Activated CD8-positive, alpha-beta memory T cell treated with anti-CD3 and anti-CD28 coated beads for 24 hours (primary cell): Measurements from ENCODE around the gene SYCE3.

Experiments used
- DNase-seq: peaks from one replicate; pipeline ENCODE4 v3.0.0-alpha.2; 2020

The SYCE3 gene

DNA sequence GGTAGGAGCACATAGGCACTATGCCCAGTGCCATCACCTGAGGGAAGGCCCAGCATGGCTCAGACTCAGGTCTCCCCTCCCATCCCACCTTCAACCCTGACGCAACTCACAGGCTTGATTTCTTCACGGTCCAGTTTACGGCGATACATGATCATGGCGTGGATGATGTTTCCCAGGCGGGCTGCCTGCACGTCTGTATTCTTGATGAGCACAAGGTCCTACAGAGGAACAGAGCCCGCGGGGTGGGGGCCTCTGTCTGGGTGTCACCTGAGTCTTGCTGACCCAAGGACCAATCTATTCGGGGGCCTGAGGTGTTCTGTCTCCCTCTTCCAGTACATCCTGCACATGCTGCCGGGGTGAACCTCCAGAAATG, 11.7 kb upstream of the SYCE3 start:
- no peak for DNase-seq

- DNase-seq, result no peak
Observed at GRCh38 chr22:50573491-50574382, 11.0 kb upstream of the SYCE3 start.

- no peak for DNase-seq
Observed at GRCh38 chr22:50572965-50573364, 10.2 kb upstream of the SYCE3 start.

- no peak for DNase-seq
Observed at GRCh38 chr22:50571264-50572175, 8.8 kb upstream of the SYCE3 start.

DNA sequence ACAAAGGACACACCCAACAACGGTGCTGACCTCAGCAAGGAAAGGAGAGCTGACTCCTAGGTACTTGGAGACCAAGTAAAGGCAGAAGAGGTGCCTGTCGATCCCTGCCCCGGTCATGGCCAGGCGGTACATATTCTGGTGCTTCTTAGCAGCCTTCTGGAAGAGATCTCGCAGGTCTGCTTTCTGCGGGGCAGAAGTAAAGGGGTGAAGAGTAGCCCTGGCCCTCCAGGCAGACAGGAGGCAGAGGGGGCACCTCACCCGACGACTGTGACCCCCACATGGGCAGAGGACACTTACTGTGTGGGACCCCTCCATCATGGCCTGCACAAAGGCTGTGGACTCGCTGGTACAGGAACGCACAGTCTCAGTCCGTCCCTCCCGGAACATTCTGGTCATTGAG, 8.1 kb upstream of the SYCE3 start:
- no peak for DNase-seq

DNA sequence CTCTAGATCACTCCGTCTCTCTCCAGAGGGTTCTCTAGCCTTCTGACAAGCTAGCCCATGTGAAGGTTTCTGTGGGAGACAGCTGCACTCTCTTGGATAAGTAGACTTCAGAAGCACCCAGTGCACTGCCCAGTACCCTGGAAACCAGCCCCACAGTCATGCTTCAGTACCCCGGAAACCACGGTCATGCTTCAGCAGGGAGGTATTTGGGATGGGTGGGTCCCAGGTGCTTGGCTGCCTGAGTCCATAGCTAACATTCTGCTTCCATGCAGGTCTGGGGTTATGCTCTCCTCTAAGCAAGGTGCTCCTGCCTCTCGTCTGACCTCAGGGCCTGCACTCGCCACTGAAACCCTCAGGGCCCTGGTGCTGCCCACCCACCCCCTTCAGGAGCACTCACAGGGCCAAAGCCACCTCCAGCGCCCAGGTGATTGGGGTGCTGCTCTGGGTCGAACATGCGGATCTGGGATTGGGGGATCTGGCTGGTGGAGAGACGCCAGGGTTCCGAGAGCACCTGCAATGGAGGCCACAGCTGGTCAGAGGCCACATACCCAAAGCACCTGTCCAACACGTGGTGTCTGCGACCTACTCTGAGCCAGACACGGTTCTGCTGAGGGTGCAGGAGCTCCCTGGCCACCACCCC, 7.3 kb upstream of the SYCE3 start:
- DNase-seq, result no peak

DNA sequence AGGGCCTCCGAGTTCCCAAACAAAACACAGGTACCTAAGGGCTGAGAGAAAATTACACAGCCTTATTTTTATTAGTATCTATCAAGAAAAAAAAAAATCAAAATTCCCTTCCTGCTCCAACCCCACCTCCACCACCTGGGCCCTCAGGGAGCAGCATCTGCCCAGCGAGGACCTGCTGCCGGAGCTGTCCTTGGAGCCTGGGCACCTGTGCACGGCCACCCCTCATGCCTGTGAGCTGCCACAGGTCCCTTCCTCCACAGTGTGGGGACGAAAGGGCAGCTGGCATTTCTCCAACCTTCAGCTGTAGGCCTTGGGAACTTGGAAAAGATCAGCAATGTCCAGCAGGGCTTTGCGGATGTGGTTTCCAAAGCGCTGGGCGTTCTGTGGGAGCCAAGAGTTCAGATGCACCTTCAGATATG, 6.3 kb upstream of the SYCE3 start:
- DNase-seq, result no peak

- no peak for DNase-seq
Observed at GRCh38 chr22:50568626-50569025, 5.9 kb upstream of the SYCE3 start.

DNA sequence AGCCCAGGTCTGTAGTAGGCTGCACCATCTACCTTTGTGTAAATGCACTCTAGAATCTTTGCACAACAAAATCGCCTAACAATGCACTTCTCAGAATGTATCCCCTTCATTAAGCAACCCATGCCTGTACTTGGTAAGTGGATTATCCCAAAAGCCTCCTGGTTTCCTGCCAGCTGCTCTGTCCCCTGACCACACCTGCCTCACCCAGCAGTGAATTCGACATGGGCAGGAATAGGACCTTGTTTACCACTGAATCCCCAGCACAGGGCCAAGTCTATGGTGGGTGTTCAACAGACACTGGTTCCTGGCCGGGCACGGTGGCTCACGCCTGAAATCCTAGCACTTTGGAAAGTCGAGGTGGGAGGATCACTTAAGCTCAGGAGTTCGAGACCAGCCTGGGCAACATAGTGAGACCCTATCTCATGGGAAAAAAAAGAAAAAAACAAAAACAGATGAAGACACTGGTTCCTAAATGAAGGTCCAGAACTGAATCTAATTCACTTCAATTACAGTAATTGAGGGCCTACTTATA, 5.1 kb upstream of the SYCE3 start:
- no peak for DNase-seq

GRCh38 chr22:50564289-50564688, 1.6 kb upstream of the SYCE3 start:
- no peak for DNase-seq

DNA sequence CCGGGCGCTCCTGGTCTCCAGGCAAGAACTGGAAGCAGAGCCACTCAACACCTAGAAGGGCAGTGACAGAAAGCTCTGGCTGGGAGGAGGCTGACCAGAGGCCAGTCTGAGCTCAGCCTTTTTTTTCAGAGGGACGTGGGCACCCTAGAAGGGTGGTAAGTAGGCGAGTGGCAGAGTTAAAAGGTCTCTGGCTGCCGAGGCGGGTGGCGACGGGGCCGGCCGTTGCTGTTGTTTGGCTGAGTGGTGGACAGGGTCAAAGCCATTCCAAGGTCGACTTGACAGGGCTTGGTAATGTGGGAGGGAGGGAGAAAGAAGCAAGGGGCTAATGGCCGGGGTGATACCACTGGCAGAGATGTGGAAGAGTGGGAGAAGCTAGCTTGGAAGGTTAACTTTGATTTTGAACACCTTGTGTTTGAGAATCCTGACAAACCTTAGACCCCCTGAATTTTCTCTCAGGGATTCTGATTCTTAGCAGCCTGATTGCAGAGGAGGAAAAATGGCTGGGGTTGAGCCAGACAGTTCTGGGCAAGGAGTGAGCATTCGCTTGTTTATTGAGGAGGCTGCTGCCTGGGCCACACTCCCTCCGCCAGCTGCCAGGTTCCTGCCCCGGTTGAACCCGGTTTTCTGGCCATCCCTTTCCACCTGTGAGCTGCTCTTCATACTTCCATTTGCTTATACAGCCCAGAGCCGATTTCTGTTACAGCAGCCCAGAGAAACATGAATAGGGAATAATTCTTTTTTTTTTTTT, 868 bp upstream of the SYCE3 start:
- DNase-seq, result no peak

DNA sequence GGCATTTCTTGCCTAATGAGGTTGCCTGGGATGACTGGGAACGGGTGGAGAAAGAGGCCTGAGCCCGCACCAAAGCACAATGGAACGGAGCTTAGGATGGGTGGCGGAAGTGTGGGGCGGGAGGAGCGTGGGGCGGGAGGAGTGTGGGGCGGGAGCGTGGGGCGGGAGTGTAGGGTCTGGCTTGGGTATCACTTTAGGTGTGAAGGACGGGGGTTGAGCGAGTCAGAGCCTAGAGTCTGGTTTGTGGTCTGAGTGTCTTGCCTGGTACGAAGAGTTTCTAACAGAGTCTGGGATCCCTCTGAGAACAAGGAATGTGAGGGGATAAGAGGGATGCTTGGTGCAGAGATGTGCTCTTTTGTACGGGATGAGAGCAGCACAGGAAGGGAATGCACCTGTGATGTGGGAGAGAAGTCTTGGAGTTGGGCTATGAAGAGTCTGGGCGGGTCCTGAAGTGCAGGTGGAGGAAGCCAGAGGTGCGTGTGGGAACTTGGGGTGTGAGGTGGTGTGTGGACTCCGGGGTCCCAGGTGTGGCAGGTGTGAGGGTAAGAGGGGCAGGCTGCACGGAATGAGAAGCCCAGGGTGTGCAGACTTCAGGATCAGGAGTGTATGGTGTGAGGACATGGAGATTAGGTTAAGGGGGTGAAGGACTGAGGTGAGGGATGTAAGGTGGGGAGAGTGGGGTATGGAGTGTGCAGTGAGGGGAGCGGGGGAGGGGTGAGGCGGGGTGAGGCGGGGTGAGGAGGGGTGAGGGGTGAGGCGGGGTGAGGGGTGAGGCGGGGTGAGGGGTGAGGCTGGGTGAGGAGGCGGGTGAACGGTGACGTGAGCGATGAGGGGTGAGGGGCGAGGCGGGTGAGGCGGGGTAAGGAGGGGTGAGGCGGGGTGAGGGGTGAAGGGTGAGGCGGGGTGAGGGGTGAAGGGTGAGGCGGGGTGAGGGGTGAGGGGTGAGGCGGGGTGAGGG, 1.0 kb downstream of the SYCE3 start:
- DNase-seq, result no peak

DNA sequence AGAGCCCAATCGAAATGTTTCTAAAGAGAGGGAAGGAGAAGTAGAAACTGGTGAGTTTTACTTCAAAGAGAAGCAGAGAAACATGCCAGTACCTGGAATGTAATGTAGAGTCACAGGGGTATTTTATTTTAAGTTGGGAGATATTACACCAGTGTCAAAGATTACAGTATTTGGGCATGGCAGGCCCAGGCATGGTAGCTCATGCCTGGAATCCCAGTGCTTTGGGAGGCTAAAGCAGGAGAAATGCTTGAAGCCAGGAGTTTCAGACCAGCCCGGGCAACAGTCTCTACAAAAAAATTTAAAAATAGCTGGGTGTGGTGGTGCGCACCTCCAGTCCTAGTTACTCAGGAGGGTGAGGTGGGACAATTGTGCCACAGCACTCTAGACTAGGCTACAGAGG, 2.7 kb downstream of the SYCE3 start:
- no peak for DNase-seq

- no peak for DNase-seq
Observed at GRCh38 chr22:50556703-50557102, 6.0 kb downstream of the SYCE3 start.

GRCh38 chr22:50553310-50553709, 9.4 kb downstream of the SYCE3 start:
- no peak for DNase-seq

- no peak for DNase-seq
Observed at GRCh38 chr22:50551160-50551752, 11.5 kb downstream of the SYCE3 start.

- DNase-seq, result no peak
Observed at GRCh38 chr22:50550395-50550794, 12.3 kb downstream of the SYCE3 start.

- DNase-seq, result no peak
Observed at GRCh38 chr22:50548921-50549790, 13.6 kb downstream of the SYCE3 start.

- DNase-seq, result peak; percentile 89
Observed at GRCh38 chr22:50548040-50548920, 14.4 kb downstream of the SYCE3 start.
